ENCODE measurements around the gene COTL1. TPM values are rescaled to one million over a fixed set of nuclear protein-coding genes. Genes with fewer than 3 reads are reported as not detected.
A peak's percentile ranks its signal among the peaks of the same experiment; 100 is the strongest.

The COTL1 gene
- total and polyA plus RNA-seq, 4 donors, result 62.4 to 223 (median 142) TPM

- ATAC-seq (ENCODE audit: insufficient read depth, low FRiP score) (no peak), DNase-seq (no peak)
- Histone ChIP-seq H3K9ac (ENCODE audit: insufficient read depth in 1 of 2, low read length in 2 of 2) (no peak overlapping the region), H3K4me1 (ENCODE audit: control insufficient read depth in 5 of 5, insufficient read depth in 5 of 5, low read length in 5 of 5) (peaks cover 0 to 41% (median 17%) of the 10 kb centered on the region in 5 donors), H3K27me3 (ENCODE audit: control insufficient read depth in 3 of 3, insufficient read depth in 3 of 3, low read length in 2 of 3) (no peaks in the 10 kb centered on the region), H3K27ac (ENCODE audit: low read depth in 1 of 2, low read length in 1 of 2) (no peak overlapping the region), H3K9me3 (ENCODE audit: control insufficient read depth in 4 of 4, insufficient read depth in 3 of 4, low read length in 3 of 4) (no peaks in the 10 kb centered on the region), H3K36me3 (ENCODE audit: control insufficient read depth in 4 of 4, insufficient read depth in 4 of 4, low read length in 4 of 4) (peaks cover 0 to 4% (median 0%) of the 10 kb centered on the region in 4 donors), H3K4me3 (no peak overlapping the region)
- TF ChIP-seq CTCF (IDR thresholded peaks at IDR 0.05; ENCODE audit: control extremely low read depth, extremely low read depth), result no peak
- WGBS, 2 donors, result 86 to 94% methylated on average over 7 of the region's 7 CpGs
These were observed 4.3 kb downstream of the COTL1 start for GRCh38 chr16:84613408-84614072.

GRCh38 chr16:84612686-84613085 lies 5.2 kb downstream of the COTL1 start:
- Histone ChIP-seq H3K36me3 (ENCODE audit: control insufficient read depth in 4 of 4, insufficient read depth in 4 of 4, low read length in 4 of 4) (peaks cover 0 to 4% (median 0%) of the 10 kb centered on the region in 4 donors), H3K27me3 (ENCODE audit: control insufficient read depth in 3 of 3, insufficient read depth in 3 of 3, low read length in 2 of 3) (no peaks in the 10 kb centered on the region), H3K9ac (ENCODE audit: insufficient read depth in 1 of 2, low read length in 2 of 2) (no peak overlapping the region), H3K9me3 (ENCODE audit: control insufficient read depth in 4 of 4, insufficient read depth in 3 of 4, low read length in 3 of 4) (no peaks in the 10 kb centered on the region), H3K4me3 (no peak overlapping the region), H3K4me1 (ENCODE audit: control insufficient read depth in 5 of 5, insufficient read depth in 5 of 5, low read length in 5 of 5) (peaks cover 0 to 41% (median 17%) of the 10 kb centered on the region in 5 donors), H3K27ac (ENCODE audit: low read depth in 1 of 2, low read length in 1 of 2) (no peak overlapping the region)
- WGBS, 2 donors, result 95% methylated on average over 7 of the region's 7 CpGs
- DNase-seq, result no peak
- no peak for TF ChIP-seq CTCF (IDR thresholded peaks at IDR 0.05; ENCODE audit: control extremely low read depth, extremely low read depth)
- ATAC-seq (ENCODE audit: insufficient read depth, low FRiP score), result no peak

GRCh38 chr16:84611041-84611440 lies 6.8 kb downstream of the COTL1 start:
- no peak for ATAC-seq (ENCODE audit: insufficient read depth, low FRiP score)
- peaks cover 0 to 32% (median 19%) of the 10 kb centered on the region in 5 donors for H3K4me1 ChIP-seq (ENCODE audit: control insufficient read depth in 5 of 5, insufficient read depth in 5 of 5, low read length in 5 of 5)
- peak; percentile 69 to 96 (median 94) for DNase-seq
- peak overlapping the region in 1 of 2 donors; percentile 17 for H3K9ac ChIP-seq (ENCODE audit: insufficient read depth in 1 of 2, low read length in 2 of 2)
- H3K36me3 ChIP-seq (ENCODE audit: control insufficient read depth in 4 of 4, insufficient read depth in 4 of 4, low read length in 4 of 4), result peaks cover 0 to 5% (median 2%) of the 10 kb centered on the region in 4 donors
- no peaks in the 10 kb centered on the region for H3K9me3 ChIP-seq (ENCODE audit: control insufficient read depth in 4 of 4, insufficient read depth in 3 of 4, low read length in 3 of 4)
- H3K27ac ChIP-seq (ENCODE audit: low read depth in 1 of 2, low read length in 1 of 2), result no peak overlapping the region
- 43 to 75% methylated on average over 4 of the region's 4 CpGs for WGBS, 2 donors
- no peak for TF ChIP-seq CTCF (IDR thresholded peaks at IDR 0.05; ENCODE audit: control extremely low read depth, extremely low read depth)
- H3K27me3 ChIP-seq (ENCODE audit: control insufficient read depth in 3 of 3, insufficient read depth in 3 of 3, low read length in 2 of 3), result no peaks in the 10 kb centered on the region
- no peak overlapping the region for H3K4me3 ChIP-seq
